HepG2 (cell line): ENCODE results near the gene TRIM10.

Experiments
- RAD51 ChIP-seq: fragments of 450-650 bp; IDR thresholded peaks from 2 replicates; pipeline ENCODE4 v1.6.1; 2016; ENCODE audit warnings: borderline replicate concordance
- ZNF207 ChIP-seq: fragments of 450-650 bp; IDR thresholded peaks from 2 replicates; pipeline ENCODE4 v1.6.1; 2016; ENCODE audit warnings: antibody characterized with exemption, borderline replicate concordance

DNA sequence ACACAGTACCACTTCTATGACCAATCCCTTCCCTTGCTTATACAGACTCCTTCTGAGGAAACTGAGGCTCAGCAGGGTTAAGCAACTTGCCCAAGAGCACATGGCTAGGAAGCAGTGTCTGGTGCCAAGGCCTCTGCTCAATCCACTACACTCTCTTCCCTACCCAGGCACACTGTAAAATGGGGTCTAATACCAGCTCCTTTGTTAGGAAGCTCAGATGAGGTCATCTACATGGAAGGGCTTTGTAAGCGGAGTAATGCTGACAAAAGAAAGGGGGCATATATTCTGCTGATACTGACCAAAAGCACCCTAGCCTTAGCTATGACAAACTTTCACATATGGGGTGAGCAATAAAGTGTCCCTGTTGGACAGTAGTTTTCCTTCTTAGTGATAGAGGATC lies 43.1 kb upstream of the TRIM10 start:
- TF ChIP-seq RAD51, result no peak
- no peak for TF ChIP-seq ZNF207
